Posterior vena cava (tissue), 2 donors: ENCODE results near the gene TYW1. TPM values are rescaled to one million over a fixed set of nuclear protein-coding genes. Genes with fewer than 3 reads are reported as not detected.
"Not testable (repeated sequence)": the region's sequence is repeated elsewhere in the genome, so short reads cannot be mapped to it uniquely, and the experiment has no call there.

Experiments
- DNase-seq: peaks from one replicate; pipeline ENCODE4 v3.0.0-alpha.2; 2020; ENCODE audit warnings: low spot score
- intact Hi-C, 2 donors: fragments of 100-400 bp; cut with DNase I; formaldehyde crosslinking; loops; one replicate each; pipeline versions ENCODE4 v1.14.1 to v1.14.2; 2022 to 2023
- total RNA-seq, 2 donors: library from RNA; stranded (reverse); fragmentation: NEBNext Ultra II Directional; extraction: Animal tissue kit (Norgen Biotek cat#: 25700); gene quantifications; one replicate each; pipeline ENCODE4 v1.2.1, GENCODE V29; 2021
- donor health status: DM: yes; HTN: yes; CAD: no.
- donor health status: DM: yes; HTN: yes; CAD: no.

Gene TYW1
- total RNA-seq, 2 donors from 2014 or later, result 9.4 to 11.5 TPM

GRCh38 chr7:66989552-66989951 is 7.1 kb upstream of the TYW1 start:
- DNase-seq, intact Hi-C loops: not testable (repeated sequence)

GRCh38 chr7:66994051-66994450 is 2.6 kb upstream of the TYW1 start:
- intact Hi-C loops, DNase-seq: not testable (repeated sequence)

GRCh38 chr7:66994691-66995049 is 2.0 kb upstream of the TYW1 start:
- intact Hi-C loops, result not testable (repeated sequence)
- DNase-seq, result peak; percentile 87

GRCh38 chr7:66995050-66995776 is 1.4 kb upstream of the TYW1 start, which contains the start of gene SBDS:
Gene SBDS (minus strand): TSS chr7:66995586. CDS start chr7:66995417, 169 bp downstream.
- peak; percentile 97 for DNase-seq
- intact Hi-C loops, result not testable (repeated sequence)

GRCh38 chr7:67000601-67001258 is 4.1 kb downstream of the TYW1 start:
- intact Hi-C loops, DNase-seq: not testable (repeated sequence)

- DNase-seq, intact Hi-C loops: not testable (repeated sequence)
These were observed 7.5 kb downstream of the TYW1 start for GRCh38 chr7:67004145-67004544.

GRCh38 chr7:67006965-67007364 is 10.3 kb downstream of the TYW1 start:
- DNase-seq, result no peak
- intact Hi-C loops, result no loop called here

GRCh38 chr7:67008260-67008659 is 11.6 kb downstream of the TYW1 start:
- no peak for DNase-seq
- intact Hi-C loops, result no loop called here

GRCh38 chr7:67009677-67010076 is 13.0 kb downstream of the TYW1 start:
- intact Hi-C loops, DNase-seq: not testable (repeated sequence)

- intact Hi-C loops, result not testable (repeated sequence)
These were observed 17.5 kb downstream of the TYW1 start for GRCh38 chr7:67014076-67014622.

GRCh38 chr7:67017971-67018370 is 21.3 kb downstream of the TYW1 start:
- DNase-seq, result peak; percentile 19
- intact Hi-C loops, result not testable (repeated sequence)

More at GRCh38 chr7:67014076-67014622, 17.5 kb downstream of the TYW1 start:
- DNase-seq, result not testable (repeated sequence)

- DNase-seq, result peak; percentile 58
- intact Hi-C loops, result no loop called here
These were observed 22.3 kb downstream of the TYW1 start for GRCh38 chr7:67018940-67019339.

- intact Hi-C loops, result no loop called here
These were observed 23.1 kb downstream of the TYW1 start for GRCh38 chr7:67019562-67020390.

GRCh38 chr7:67021260-67021659 is 24.6 kb downstream of the TYW1 start:
- DNase-seq, result peak; percentile 15
- intact Hi-C loops, result no loop called here

More at GRCh38 chr7:67019562-67020390, 23.1 kb downstream of the TYW1 start:
- peak; percentile 64 for DNase-seq

GRCh38 chr7:67022511-67022910 is 25.9 kb downstream of the TYW1 start:
- peak; percentile 28 for DNase-seq
- intact Hi-C loops, result no loop called here

GRCh38 chr7:67025459-67025858 is 28.8 kb downstream of the TYW1 start:
- intact Hi-C loops, DNase-seq: not testable (repeated sequence)

- intact Hi-C loops, DNase-seq: not testable (repeated sequence)
These were observed 35.1 kb downstream of the TYW1 start for GRCh38 chr7:67031685-67032084.

GRCh38 chr7:67033251-67033650 is 36.6 kb downstream of the TYW1 start:
- intact Hi-C loops, result no loop called here
- DNase-seq, result no peak
